ENCODE measurements around the gene RPLP2. TPM values are rescaled to one million over a fixed set of nuclear protein-coding genes. Genes with fewer than 3 reads are reported as not detected.

RPLP2 gene
- polyA plus RNA-seq, result 1,325 TPM
- long read RNA-seq, donor 1, transcript RPLP2-201 (5 exons, 781 nt), result major isoform, 821 of 1,046 reads
- long read RNA-seq, donor 1, transcript RPLP2-203 (3 exons, 489 nt), result minor isoform, 29 of 1,046 reads
- long read RNA-seq, donor 1, transcript RPLP2-207 (4 exons, 637 nt), result minor isoform, 75 of 1,046 reads
- long read RNA-seq, donor 1, transcript RPLP2-205 (2 exons, 646 nt), result minor isoform, 35 of 1,046 reads
- long read RNA-seq, donor 1, partial matches to known transcripts, result 48 of 1,046 reads
- long read RNA-seq, donor 1, other reads (novel, unspliced or antisense), result 36 of 1,046 reads
- long read RNA-seq, donor 2, transcript RPLP2-203 (3 exons, 489 nt), result minor isoform, 104 of 2,474 reads
- long read RNA-seq, donor 2, transcript RPLP2-205 (2 exons, 646 nt), result minor isoform, 160 of 2,474 reads
- long read RNA-seq, donor 2, transcript RPLP2-207 (4 exons, 637 nt), result minor isoform, 241 of 2,474 reads
- long read RNA-seq, donor 2, transcript RPLP2-201 (5 exons, 781 nt), result major isoform, 1,712 of 2,474 reads
- long read RNA-seq, donor 2, partial matches to known transcripts, result 178 of 2,474 reads
- long read RNA-seq, donor 2, other reads (novel, unspliced or antisense), result 77 of 2,474 reads
- long read RNA-seq, donor 3, result 0 reads
- long read RNA-seq, donor 4, transcript RPLP2-207 (4 exons, 637 nt), result minor isoform, 8 of 238 reads
- long read RNA-seq, donor 4, transcript RPLP2-201 (5 exons, 781 nt), result major isoform, 221 of 238 reads
- long read RNA-seq, donor 4, partial matches to known transcripts, result 6 of 238 reads
- long read RNA-seq, donor 4, other reads (novel, unspliced or antisense), result 0 of 238 reads
- long read RNA-seq, donor 5, transcript RPLP2-201 (5 exons, 781 nt), result major isoform, 755 of 959 reads
- long read RNA-seq, donor 5, transcript RPLP2-205 (2 exons, 646 nt), result minor isoform, 24 of 959 reads
- long read RNA-seq, donor 5, transcript RPLP2-207 (4 exons, 637 nt), result minor isoform, 65 of 959 reads
- long read RNA-seq, donor 5, transcript RPLP2-203 (3 exons, 489 nt), result minor isoform, 29 of 959 reads
- long read RNA-seq, donor 5, partial matches to known transcripts, result 46 of 959 reads
- long read RNA-seq, donor 5, other reads (novel, unspliced or antisense), result 38 of 959 reads
- long read RNA-seq, donor 6, transcript RPLP2-201 (5 exons, 781 nt), result major isoform, 1,640 of 2,416 reads
- long read RNA-seq, donor 6, transcript RPLP2-207 (4 exons, 637 nt), result minor isoform, 238 of 2,416 reads
- long read RNA-seq, donor 6, transcript RPLP2-203 (3 exons, 489 nt), result minor isoform, 104 of 2,416 reads
- long read RNA-seq, donor 6, transcript RPLP2-205 (2 exons, 646 nt), result minor isoform, 114 of 2,416 reads
- long read RNA-seq, donor 6, partial matches to known transcripts, result 215 of 2,416 reads
- long read RNA-seq, donor 6, other reads (novel, unspliced or antisense), result 102 of 2,416 reads
- long read RNA-seq, donor 7, transcript RPLP2-207 (4 exons, 637 nt), result minor isoform, 90 of 961 reads
- long read RNA-seq, donor 7, transcript RPLP2-201 (5 exons, 781 nt), result major isoform, 723 of 961 reads
- long read RNA-seq, donor 7, transcript RPLP2-205 (2 exons, 646 nt), result minor isoform, 45 of 961 reads
- long read RNA-seq, donor 7, transcript RPLP2-203 (3 exons, 489 nt), result minor isoform, 19 of 961 reads
- long read RNA-seq, donor 7, partial matches to known transcripts, result 46 of 961 reads
- long read RNA-seq, donor 7, other reads (novel, unspliced or antisense), result 37 of 961 reads
- long read RNA-seq, donor 8, transcript RPLP2-203 (3 exons, 489 nt), result minor isoform, 57 of 3,298 reads
- long read RNA-seq, donor 8, transcript RPLP2-205 (2 exons, 646 nt), result minor isoform, 102 of 3,298 reads
- long read RNA-seq, donor 8, transcript RPLP2-201 (5 exons, 781 nt), result major isoform, 2,614 of 3,298 reads
- long read RNA-seq, donor 8, transcript RPLP2-207 (4 exons, 637 nt), result minor isoform, 216 of 3,298 reads
- long read RNA-seq, donor 8, partial matches to known transcripts, result 120 of 3,298 reads
- long read RNA-seq, donor 8, other reads (novel, unspliced or antisense), result 186 of 3,298 reads
- long read RNA-seq, donor 9, transcript RPLP2-205 (2 exons, 646 nt), result minor isoform, 82 of 1,637 reads
- long read RNA-seq, donor 9, transcript RPLP2-203 (3 exons, 489 nt), result minor isoform, 35 of 1,637 reads
- long read RNA-seq, donor 9, transcript RPLP2-207 (4 exons, 637 nt), result minor isoform, 123 of 1,637 reads
- long read RNA-seq, donor 9, transcript RPLP2-201 (5 exons, 781 nt), result major isoform, 1,239 of 1,637 reads
- long read RNA-seq, donor 9, partial matches to known transcripts, result 93 of 1,637 reads
- long read RNA-seq, donor 9, other reads (novel, unspliced or antisense), result 63 of 1,637 reads
- long read RNA-seq, donor 10, transcript RPLP2-207 (4 exons, 637 nt), result minor isoform, 215 of 2,267 reads
- long read RNA-seq, donor 10, transcript RPLP2-205 (2 exons, 646 nt), result minor isoform, 106 of 2,267 reads
- long read RNA-seq, donor 10, transcript RPLP2-201 (5 exons, 781 nt), result major isoform, 1,637 of 2,267 reads
- long read RNA-seq, donor 10, transcript RPLP2-203 (3 exons, 489 nt), result minor isoform, 55 of 2,267 reads
- long read RNA-seq, donor 10, partial matches to known transcripts, result 174 of 2,267 reads
- long read RNA-seq, donor 10, other reads (novel, unspliced or antisense), result 79 of 2,267 reads
- long read RNA-seq, donor 11, transcript RPLP2-201 (5 exons, 781 nt), result major isoform, 1,055 of 1,485 reads
- long read RNA-seq, donor 11, transcript RPLP2-207 (4 exons, 637 nt), result minor isoform, 159 of 1,485 reads
- long read RNA-seq, donor 11, transcript RPLP2-203 (3 exons, 489 nt), result minor isoform, 25 of 1,485 reads
- long read RNA-seq, donor 11, transcript RPLP2-205 (2 exons, 646 nt), result minor isoform, 74 of 1,485 reads
- long read RNA-seq, donor 11, partial matches to known transcripts, result 101 of 1,485 reads
- long read RNA-seq, donor 11, other reads (novel, unspliced or antisense), result 68 of 1,485 reads

- Histone ChIP-seq H3K36me3 (ENCODE audit: control insufficient read depth, insufficient read depth, low read length) (peaks cover 28% of the 10 kb centered on the region), H3K27ac (ENCODE audit: low read length) (peak within 1 kb of the TSS; percentile 96), H3K4me3 (ENCODE audit: low read length) (peak within 1 kb of the TSS; percentile 92), H3K9me3 (ENCODE audit: control insufficient read depth, low read depth, low read length) (no peaks in the 10 kb centered on the region), H3K27me3 (ENCODE audit: control insufficient read depth, insufficient read depth, low read length) (no peaks in the 10 kb centered on the region), H3K4me1 (ENCODE audit: control insufficient read depth, insufficient read depth, low read length) (peaks cover 16% of the 10 kb centered on the region)
- DNase-seq, result peak; percentile 97 to 99
- WGBS (ENCODE audit: insufficient coverage, low lambda C conversion rate), result no CpG with 5 or more reads among the region's 81 CpGs
Measured at GRCh38 chr11:809287-810039, at the start of gene RPLP2. Gene RPLP2, plus strand, starts transcription at chr11:809967. Its CDS starts 268 bp downstream, at chr11:810235.

- peaks cover 79% of the 10 kb centered on the region for H3K36me3 ChIP-seq (ENCODE audit: control insufficient read depth, insufficient read depth, low read length)
Measured at GRCh38 chr11:760236-760635, 49.5 kb upstream of the RPLP2 start.

GRCh38 chr11:761526-762108, 48.1 kb upstream of the RPLP2 start:
- Histone ChIP-seq H3K27me3 (ENCODE audit: control insufficient read depth, insufficient read depth, low read length) (no peaks in the 10 kb centered on the region), H3K4me3 (ENCODE audit: low read length) (no peak overlapping the region), H3K36me3 (ENCODE audit: control insufficient read depth, insufficient read depth, low read length) (peaks cover 78% of the 10 kb centered on the region), H3K4me1 (ENCODE audit: control insufficient read depth, insufficient read depth, low read length) (peaks cover 14% of the 10 kb centered on the region), H3K27ac (ENCODE audit: low read length) (no peak overlapping the region), H3K9me3 (ENCODE audit: control insufficient read depth, low read depth, low read length) (no peaks in the 10 kb centered on the region)
- 100% methylated on average over 3 of the region's 8 CpGs for WGBS (ENCODE audit: insufficient coverage, low lambda C conversion rate)
- DNase-seq, result no peak

More at GRCh38 chr11:760236-760635, 49.5 kb upstream of the RPLP2 start:
- Histone ChIP-seq H3K27ac (ENCODE audit: low read length) (no peak overlapping the region), H3K4me3 (ENCODE audit: low read length) (no peak overlapping the region), H3K9me3 (ENCODE audit: control insufficient read depth, low read depth, low read length) (no peaks in the 10 kb centered on the region), H3K27me3 (ENCODE audit: control insufficient read depth, insufficient read depth, low read length) (no peaks in the 10 kb centered on the region), H3K4me1 (ENCODE audit: control insufficient read depth, insufficient read depth, low read length) (peaks cover 14% of the 10 kb centered on the region)
- DNase-seq, result no peak

GRCh38 chr11:762421-763072, 47.2 kb upstream of the RPLP2 start:
- Histone ChIP-seq H3K27me3 (ENCODE audit: control insufficient read depth, insufficient read depth, low read length) (no peaks in the 10 kb centered on the region), H3K4me1 (ENCODE audit: control insufficient read depth, insufficient read depth, low read length) (peaks cover 14% of the 10 kb centered on the region), H3K36me3 (ENCODE audit: control insufficient read depth, insufficient read depth, low read length) (peaks cover 81% of the 10 kb centered on the region), H3K9me3 (ENCODE audit: control insufficient read depth, low read depth, low read length) (no peaks in the 10 kb centered on the region), H3K4me3 (ENCODE audit: low read length) (no peak overlapping the region), H3K27ac (ENCODE audit: low read length) (no peak overlapping the region)
- WGBS (ENCODE audit: insufficient coverage, low lambda C conversion rate), result no CpG with 5 or more reads among the region's 10 CpGs
- DNase-seq, result peak in 1 of 2 donors; percentile 44

- Histone ChIP-seq H3K27me3 (ENCODE audit: control insufficient read depth, insufficient read depth, low read length) (no peaks in the 10 kb centered on the region), H3K27ac (ENCODE audit: low read length) (no peak overlapping the region), H3K4me1 (ENCODE audit: control insufficient read depth, insufficient read depth, low read length) (peaks cover 14% of the 10 kb centered on the region), H3K4me3 (ENCODE audit: low read length) (no peak overlapping the region), H3K36me3 (ENCODE audit: control insufficient read depth, insufficient read depth, low read length) (peaks cover 78% of the 10 kb centered on the region), H3K9me3 (ENCODE audit: control insufficient read depth, low read depth, low read length) (no peaks in the 10 kb centered on the region)
- peak in 1 of 2 donors; percentile 53 for DNase-seq
- no CpG with 5 or more reads among the region's 24 CpGs for WGBS (ENCODE audit: insufficient coverage, low lambda C conversion rate)
Measured at GRCh38 chr11:763073-763463, 46.7 kb upstream of the RPLP2 start.

- Histone ChIP-seq H3K27me3 (ENCODE audit: control insufficient read depth, insufficient read depth, low read length) (no peaks in the 10 kb centered on the region), H3K36me3 (ENCODE audit: control insufficient read depth, insufficient read depth, low read length) (peaks cover 77% of the 10 kb centered on the region), H3K27ac (ENCODE audit: low read length) (no peak overlapping the region), H3K4me1 (ENCODE audit: control insufficient read depth, insufficient read depth, low read length) (peaks cover 14% of the 10 kb centered on the region), H3K4me3 (ENCODE audit: low read length) (no peak overlapping the region), H3K9me3 (ENCODE audit: control insufficient read depth, low read depth, low read length) (no peaks in the 10 kb centered on the region)
- DNase-seq, result no peak
- WGBS (ENCODE audit: insufficient coverage, low lambda C conversion rate), result no CpG with 5 or more reads among the region's 22 CpGs
Measured at GRCh38 chr11:763549-764321, 46.0 kb upstream of the RPLP2 start.

Measured in large intestine (tissue), 12 donors.